ENCODE data around the gene IQGAP2.

DNA sequence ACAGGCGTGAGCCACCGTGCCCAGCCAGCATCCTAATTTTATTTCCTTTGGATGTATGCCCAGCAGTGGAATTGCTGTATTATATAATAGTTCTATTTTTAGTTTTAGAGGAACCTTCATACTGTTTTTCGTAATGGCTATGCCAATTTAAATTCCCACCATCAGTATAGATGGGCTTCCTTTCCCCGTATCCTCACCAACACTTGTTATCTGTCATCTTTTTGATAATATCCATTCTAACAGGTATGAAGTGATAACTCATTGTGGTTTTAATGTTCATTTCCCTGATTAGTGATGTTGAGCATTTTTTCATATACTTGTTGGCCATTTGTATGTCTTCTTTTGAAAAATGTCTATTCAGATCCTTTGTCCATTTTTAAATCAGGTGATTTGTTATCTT is 325.9 kb downstream of the IQGAP2 start:
- TF ChIP-seq, protein P1, sequence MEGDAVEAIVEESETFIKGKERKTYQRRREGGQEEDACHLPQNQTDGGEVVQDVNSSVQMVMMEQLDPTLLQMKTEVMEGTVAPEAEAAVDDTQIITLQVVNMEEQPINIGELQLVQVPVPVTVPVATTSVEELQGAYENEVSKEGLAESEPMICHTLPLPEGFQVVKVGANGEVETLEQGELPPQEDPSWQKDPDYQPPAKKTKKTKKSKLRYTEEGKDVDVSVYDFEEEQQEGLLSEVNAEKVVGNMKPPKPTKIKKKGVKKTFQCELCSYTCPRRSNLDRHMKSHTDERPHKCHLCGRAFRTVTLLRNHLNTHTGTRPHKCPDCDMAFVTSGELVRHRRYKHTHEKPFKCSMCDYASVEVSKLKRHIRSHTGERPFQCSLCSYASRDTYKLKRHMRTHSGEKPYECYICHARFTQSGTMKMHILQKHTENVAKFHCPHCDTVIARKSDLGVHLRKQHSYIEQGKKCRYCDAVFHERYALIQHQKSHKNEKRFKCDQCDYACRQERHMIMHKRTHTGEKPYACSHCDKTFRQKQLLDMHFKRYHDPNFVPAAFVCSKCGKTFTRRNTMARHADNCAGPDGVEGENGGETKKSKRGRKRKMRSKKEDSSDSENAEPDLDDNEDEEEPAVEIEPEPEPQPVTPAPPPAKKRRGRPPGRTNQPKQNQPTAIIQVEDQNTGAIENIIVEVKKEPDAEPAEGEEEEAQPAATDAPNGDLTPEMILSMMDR (IDR thresholded peaks at IDR 0.05; ENCODE audit: low read depth, low read length, poor library complexity, severe bottlenecking) = no peak
- TF ChIP-seq EZH2phosphoT487 (IDR thresholded peaks at IDR 0.05; ENCODE audit: borderline replicate concordance, low read length) = no peak

All from DOHH2 (cell line).